Neural cell (in vitro differentiated cells): Measurements from ENCODE around the gene LIMD2. TPM values are rescaled to one million over a fixed set of nuclear protein-coding genes. Genes with fewer than 3 reads are reported as not detected.

Experiments used
- H2AFZ ChIP-seq: fragments of 200-600, 300-800 bp; sonication (generic), shearing (Covaris generic); 2 replicates; pipeline ENCODE4 v1.6.0; 2014; ENCODE audit warnings: low read depth, mild to moderate bottlenecking, antibody characterized with exemption, low read length, moderate library complexity
- H3F3A ChIP-seq: fragments of 200-600 bp; shearing (Covaris generic); 2 replicates; pipeline ENCODE4 v1.6.1; 2016; ENCODE audit warnings: mild to moderate bottlenecking, moderate library complexity, mixed read lengths, antibody characterized with exemption, low read length; ENCODE audit not compliant: insufficient read depth, poor library complexity, severe bottlenecking
- H3K27ac ChIP-seq: fragments of 200-600, 300-800 bp; sonication (generic), shearing (Covaris generic); 2 replicates; pipeline ENCODE4 v1.5.1; 2014; ENCODE audit warnings: mild to moderate bottlenecking, low read length, moderate library complexity
- H3K27me3 ChIP-seq: fragments of 300-800, 200-600 bp; sonication (generic), shearing (Covaris generic); 2 replicates; pipeline ENCODE4 v1.6.0; 2014; ENCODE audit warnings: mild to moderate bottlenecking, low read depth, low read length, moderate library complexity; ENCODE audit not compliant: insufficient read depth
- H3K36me3 ChIP-seq: fragments of 300-800, 200-600 bp; sonication (generic), shearing (Covaris generic); 2 replicates; pipeline ENCODE4 v1.5.1; 2014; ENCODE audit warnings: mild to moderate bottlenecking, antibody characterized with exemption, low read length, moderate library complexity; ENCODE audit not compliant: insufficient read depth
- H3K4me2 ChIP-seq: fragments of 300-800, 200-600 bp; sonication (generic), shearing (Covaris generic); 2 replicates; pipeline ENCODE4 v1.6.0; 2014; ENCODE audit warnings: mild to moderate bottlenecking, low read length
- H3K4me3 ChIP-seq: fragments of 300-800, 200-600 bp; sonication (generic), shearing (Covaris generic); 2 replicates; pipeline ENCODE4 v1.5.1; 2014; ENCODE audit warnings: mild to moderate bottlenecking, low read length, moderate library complexity
- H3K79me2 ChIP-seq: fragments of 200-600 bp; shearing (Covaris generic); replicated peaks from 2 replicates; pipeline ENCODE4 v1.6.0; 2014; ENCODE audit warnings: mild to moderate bottlenecking, low read length, moderate library complexity; ENCODE audit not compliant: insufficient read depth
- H3K9ac ChIP-seq: fragments of 300-800, 200-600 bp; sonication (generic), shearing (Covaris generic); 2 replicates; pipeline ENCODE4 v1.6.1; 2016; ENCODE audit warnings: mild to moderate bottlenecking, low read length, mixed read lengths
- H3K9me2 ChIP-seq: fragments of 200-600 bp; shearing (Covaris generic); 2 replicates; pipeline ENCODE4 v1.6.1; 2016; ENCODE audit warnings: mild to moderate bottlenecking, low read length, mixed read lengths; ENCODE audit not compliant: insufficient read depth
- H3K9me3 ChIP-seq: fragments of 200-600, 300-800 bp; sonication (generic), shearing (Covaris generic); 2 replicates; pipeline ENCODE4 v1.6.1; 2016; ENCODE audit warnings: mild to moderate bottlenecking, mixed run types, low read length, moderate library complexity, mixed read lengths
- H4K20me1 ChIP-seq: fragments of 200-600 bp; shearing (Covaris generic); 2 replicates; pipeline ENCODE4 v1.6.1; 2016; ENCODE audit warnings: mild to moderate bottlenecking, mixed run types; ENCODE audit not compliant: insufficient read depth
- CTCF ChIP-seq: fragments of 450-650 bp; IDR thresholded peaks from 2 replicates; pipeline ENCODE4 v1.5.1; 2014; ENCODE audit warnings: antibody characterized with exemption, mild to moderate bottlenecking, moderate library complexity; ENCODE audit not compliant: poor library complexity, severe bottlenecking
- POLR2AphosphoS5 ChIP-seq: IDR thresholded peaks from 2 replicates; pipeline ENCODE4 v1.6.1; 2012
- polyA plus RNA-seq: library from polyadenylated mRNA; depleted of rRNA; stranded (reverse); fragments of >200 nt; gene quantifications from 2 replicates; pipeline ENCODE4 v1.2.3, GENCODE V29; 2014
- TF ChIP-seq, protein P1 (sequence below): IDR thresholded peaks from 2 replicates; pipeline ENCODE4 v1.6.1; 2012; ENCODE audit warnings: borderline replicate concordance

LIMD2 gene
- polyA plus RNA-seq, 1 donor from 2014 or later: 132 TPM

DNA sequence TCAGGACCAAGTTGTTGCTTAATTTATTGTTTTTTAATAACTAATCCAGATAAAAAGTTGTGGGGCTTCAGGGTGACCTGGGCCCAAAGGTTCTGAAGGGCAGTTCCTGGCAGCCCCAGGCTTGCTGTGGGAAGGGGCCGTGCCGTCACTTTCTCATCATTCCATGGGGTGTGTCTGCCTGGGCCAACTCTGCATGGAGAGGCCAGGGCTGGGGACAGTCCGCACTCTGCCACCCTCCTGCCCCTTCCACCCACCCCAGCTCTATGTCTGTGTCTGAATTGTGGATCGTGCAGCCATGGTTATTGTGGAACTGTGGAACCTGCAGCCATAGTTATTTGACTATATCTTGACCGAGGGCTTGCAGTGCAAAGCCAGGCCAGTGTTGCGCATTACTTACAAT, 4.0 kb downstream of the LIMD2 start:
- no peak for TF ChIP-seq CTCF
- TF ChIP-seq, protein P1, sequence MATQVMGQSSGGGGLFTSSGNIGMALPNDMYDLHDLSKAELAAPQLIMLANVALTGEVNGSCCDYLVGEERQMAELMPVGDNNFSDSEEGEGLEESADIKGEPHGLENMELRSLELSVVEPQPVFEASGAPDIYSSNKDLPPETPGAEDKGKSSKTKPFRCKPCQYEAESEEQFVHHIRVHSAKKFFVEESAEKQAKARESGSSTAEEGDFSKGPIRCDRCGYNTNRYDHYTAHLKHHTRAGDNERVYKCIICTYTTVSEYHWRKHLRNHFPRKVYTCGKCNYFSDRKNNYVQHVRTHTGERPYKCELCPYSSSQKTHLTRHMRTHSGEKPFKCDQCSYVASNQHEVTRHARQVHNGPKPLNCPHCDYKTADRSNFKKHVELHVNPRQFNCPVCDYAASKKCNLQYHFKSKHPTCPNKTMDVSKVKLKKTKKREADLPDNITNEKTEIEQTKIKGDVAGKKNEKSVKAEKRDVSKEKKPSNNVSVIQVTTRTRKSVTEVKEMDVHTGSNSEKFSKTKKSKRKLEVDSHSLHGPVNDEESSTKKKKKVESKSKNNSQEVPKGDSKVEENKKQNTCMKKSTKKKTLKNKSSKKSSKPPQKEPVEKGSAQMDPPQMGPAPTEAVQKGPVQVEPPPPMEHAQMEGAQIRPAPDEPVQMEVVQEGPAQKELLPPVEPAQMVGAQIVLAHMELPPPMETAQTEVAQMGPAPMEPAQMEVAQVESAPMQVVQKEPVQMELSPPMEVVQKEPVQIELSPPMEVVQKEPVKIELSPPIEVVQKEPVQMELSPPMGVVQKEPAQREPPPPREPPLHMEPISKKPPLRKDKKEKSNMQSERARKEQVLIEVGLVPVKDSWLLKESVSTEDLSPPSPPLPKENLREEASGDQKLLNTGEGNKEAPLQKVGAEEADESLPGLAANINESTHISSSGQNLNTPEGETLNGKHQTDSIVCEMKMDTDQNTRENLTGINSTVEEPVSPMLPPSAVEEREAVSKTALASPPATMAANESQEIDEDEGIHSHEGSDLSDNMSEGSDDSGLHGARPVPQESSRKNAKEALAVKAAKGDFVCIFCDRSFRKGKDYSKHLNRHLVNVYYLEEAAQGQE: no peak
- H4K20me1 ChIP-seq: no peaks in the 10 kb centered on the region
- H3K4me3 ChIP-seq: no peak overlapping the region
- H3K9me3 ChIP-seq: no peaks in the 10 kb centered on the region
- H3K9me2 ChIP-seq: no peaks in the 10 kb centered on the region
- no peak overlapping the region for H3K9ac ChIP-seq
- no peaks in the 10 kb centered on the region for H3K27me3 ChIP-seq
- H3K4me2 ChIP-seq: no peak overlapping the region
- H3K27ac ChIP-seq: no peak overlapping the region
- no peaks in the 10 kb centered on the region for H3F3A ChIP-seq
- H2AFZ ChIP-seq: no peak overlapping the region
- peaks cover 6% of the 10 kb centered on the region for H3K79me2 ChIP-seq
- H3K36me3 ChIP-seq: no peaks in the 10 kb centered on the region

DNA sequence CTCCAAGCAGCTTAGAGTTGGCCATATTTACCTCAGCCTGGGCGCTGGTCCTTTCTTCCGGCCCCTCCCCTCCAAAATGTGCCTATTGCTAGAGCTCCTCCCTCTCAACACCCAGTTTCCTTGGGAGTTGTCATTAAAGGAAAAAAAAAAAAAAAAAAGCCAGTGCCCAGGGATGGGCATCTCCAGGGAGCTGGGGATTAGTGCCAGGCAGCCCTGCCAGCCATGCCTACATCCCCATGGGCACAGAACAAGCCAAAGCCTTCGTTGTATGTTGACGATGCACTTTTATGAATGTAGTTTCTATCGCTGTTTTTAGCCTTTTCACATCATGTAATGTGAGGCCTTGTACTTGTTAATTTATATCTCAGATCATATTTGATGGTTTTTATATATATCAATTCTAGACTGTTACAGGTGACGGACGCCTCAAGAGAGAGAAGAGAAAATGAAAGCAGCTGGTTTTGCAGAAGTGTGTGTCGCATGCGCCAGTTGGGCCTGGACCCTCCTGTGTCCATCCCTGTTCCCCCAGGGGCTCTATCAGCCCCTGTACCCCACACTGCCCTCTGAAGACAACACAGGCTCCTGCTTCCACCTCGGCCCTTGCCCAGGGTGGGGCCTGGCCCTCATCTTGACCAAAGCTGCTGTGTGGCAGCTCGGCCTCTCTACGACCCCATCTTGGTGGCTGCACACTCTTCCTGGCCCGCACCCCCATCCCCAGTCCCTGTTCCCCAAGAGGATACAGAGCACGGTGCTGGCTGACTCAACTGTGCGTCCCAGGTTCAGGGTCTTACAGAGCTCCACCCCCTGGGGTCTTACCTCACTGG, 4.8 kb downstream of the LIMD2 start:
- H3K9me2 ChIP-seq: no peaks in the 10 kb centered on the region
- H3K27me3 ChIP-seq: no peaks in the 10 kb centered on the region
- peaks cover 4% of the 10 kb centered on the region for H3K79me2 ChIP-seq
- H3K27ac ChIP-seq: no peak overlapping the region
- TF ChIP-seq CTCF: no peak
- no peak overlapping the region for H3K4me3 ChIP-seq
- no peak overlapping the region for H3K9ac ChIP-seq
- no peaks in the 10 kb centered on the region for H3F3A ChIP-seq
- H4K20me1 ChIP-seq: no peaks in the 10 kb centered on the region
- no peak overlapping the region for H3K4me2 ChIP-seq
- no peak overlapping the region for H2AFZ ChIP-seq
- H3K36me3 ChIP-seq: no peaks in the 10 kb centered on the region
- H3K9me3 ChIP-seq: no peaks in the 10 kb centered on the region

DNA sequence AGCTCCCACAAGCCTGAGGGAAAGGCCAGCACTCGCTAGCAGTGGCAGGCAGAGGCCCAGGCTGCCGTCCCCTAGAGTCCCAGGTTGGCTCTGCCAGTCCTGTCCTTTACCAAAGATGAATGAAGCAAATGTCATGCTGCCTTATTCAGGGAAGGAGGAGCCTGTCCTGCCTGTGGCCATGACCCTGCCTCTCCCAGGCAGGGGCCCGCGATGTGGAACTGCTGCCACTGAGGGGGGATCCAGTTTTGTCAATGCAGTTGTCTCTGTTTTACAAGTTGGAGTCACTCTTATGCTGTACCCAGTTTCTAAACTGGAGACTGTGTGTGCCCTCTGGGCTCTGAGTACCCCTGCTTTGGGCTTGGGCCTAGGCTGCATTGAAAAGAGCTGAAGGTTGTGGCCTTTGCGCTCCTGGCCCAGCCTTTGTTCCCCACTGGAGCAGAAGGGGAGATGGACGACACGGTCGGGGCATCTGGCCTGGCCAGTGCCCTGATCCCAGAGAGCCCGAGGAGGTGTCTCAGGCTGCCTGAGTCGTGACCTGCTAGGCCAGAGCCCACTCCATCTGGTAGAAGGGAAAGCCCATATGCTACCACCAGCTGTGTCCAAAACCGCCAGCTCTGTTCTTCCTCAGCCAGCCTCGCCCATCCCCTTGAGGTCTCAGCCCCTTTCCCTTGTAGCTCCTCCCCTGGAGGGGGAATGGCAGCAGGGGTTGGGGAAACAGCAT, 5.5 kb downstream of the LIMD2 start:
- H3K27me3 ChIP-seq: no peaks in the 10 kb centered on the region
- no peaks in the 10 kb centered on the region for H3K9me3 ChIP-seq
- H3K4me3 ChIP-seq: no peak overlapping the region
- H2AFZ ChIP-seq: no peak overlapping the region
- H3K9me2 ChIP-seq: no peaks in the 10 kb centered on the region
- H3K36me3 ChIP-seq: no peaks in the 10 kb centered on the region
- H3K4me2 ChIP-seq: no peak overlapping the region
- H4K20me1 ChIP-seq: no peaks in the 10 kb centered on the region
- no peaks in the 10 kb centered on the region for H3F3A ChIP-seq
- no peak overlapping the region for H3K9ac ChIP-seq
- H3K27ac ChIP-seq: no peak overlapping the region
- no peak for TF ChIP-seq POLR2AphosphoS5
- H3K79me2 ChIP-seq: peaks cover 3% of the 10 kb centered on the region
